NOMO-1 (cell line): ENCODE measurements around the gene ANKRD26.

Experiments
- DNase-seq, 2 experiments: peaks; one replicate each; lab custom pipeline; 2025; ENCODE audit not compliant: unreplicated experiment in 2 of 2; lab: John Stamatoyannopoulos, UW

Gene ANKRD26

DNA sequence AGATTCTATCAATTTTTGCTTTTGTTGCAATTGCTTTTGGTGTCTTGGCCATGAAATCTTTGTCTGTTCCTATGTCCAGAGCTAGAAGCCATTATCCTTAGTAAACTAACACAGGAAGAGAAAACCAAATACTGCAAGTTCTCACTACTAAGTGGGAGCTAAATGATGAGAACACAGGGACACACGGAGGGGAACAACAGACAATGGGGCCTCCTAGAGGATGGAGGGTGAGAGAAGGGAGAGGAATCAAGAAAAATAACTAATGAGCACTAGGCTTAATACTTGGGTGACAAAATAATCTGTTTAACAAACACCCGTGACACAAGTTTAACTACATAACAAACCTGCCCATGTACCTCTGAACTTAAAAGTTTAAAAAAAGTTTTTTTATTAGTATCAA, 78.2 kb downstream of the ANKRD26 start:
- DNase-seq, result no peak

DNA sequence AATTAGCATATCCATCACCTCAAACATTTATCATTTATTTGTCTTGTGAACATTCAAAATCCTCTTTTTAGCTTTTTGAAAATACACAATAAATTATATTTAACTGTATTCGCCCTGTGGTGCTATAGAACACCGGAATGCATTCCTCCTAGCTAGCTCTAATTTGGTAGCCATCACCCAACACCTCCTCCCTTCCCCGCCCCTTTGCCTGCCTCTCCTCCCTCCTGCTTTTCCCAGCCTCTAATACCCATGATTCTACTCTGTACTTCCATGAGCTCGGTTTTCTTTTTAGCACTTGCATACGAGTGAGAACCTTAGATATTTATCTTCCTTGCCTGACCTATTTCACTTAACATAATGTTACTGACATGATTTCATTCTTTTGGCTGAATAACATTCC, 80.1 kb downstream of the ANKRD26 start:
- no peak for DNase-seq

DNA sequence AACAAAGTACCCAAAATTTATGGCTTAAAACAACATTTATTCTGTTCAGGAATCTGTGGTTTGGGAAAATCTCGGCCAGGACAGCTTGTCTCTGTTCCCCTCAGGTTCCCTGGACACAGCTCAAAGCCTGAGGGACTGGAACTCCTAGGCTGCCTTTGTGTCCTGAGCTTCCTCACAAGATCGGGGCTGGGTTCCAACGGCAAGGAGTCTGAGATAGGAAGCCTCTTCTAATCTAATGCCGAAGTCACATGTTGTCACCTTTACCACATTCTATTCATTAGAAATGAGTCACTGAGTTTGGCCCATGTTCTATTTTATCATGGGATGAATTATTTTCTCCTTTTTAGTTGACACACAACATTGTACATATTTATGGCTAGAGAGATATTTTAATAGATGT, 80.5 kb downstream of the ANKRD26 start:
- DNase-seq, result no peak

DNA sequence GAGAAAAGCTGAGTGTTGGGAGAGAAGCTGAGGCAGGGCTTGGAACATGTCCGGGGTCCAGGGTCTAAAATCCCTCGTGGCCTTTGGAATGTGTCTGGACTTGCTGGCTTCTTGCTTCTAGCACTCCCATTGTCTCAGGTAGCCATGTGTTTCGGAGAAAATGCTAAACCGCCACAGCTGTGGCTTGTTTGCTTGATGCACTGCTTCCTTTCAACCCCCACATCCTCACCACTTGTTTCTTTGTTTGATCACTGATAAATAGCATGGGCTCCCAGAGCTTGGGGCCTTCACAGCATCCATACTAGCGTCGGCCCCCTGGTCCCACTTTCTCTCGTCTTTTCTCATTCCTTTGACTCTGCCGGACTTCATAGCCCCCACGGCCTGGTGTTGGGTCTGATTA, 102.7 kb downstream of the ANKRD26 start:
- DNase-seq, result no peak

DNA sequence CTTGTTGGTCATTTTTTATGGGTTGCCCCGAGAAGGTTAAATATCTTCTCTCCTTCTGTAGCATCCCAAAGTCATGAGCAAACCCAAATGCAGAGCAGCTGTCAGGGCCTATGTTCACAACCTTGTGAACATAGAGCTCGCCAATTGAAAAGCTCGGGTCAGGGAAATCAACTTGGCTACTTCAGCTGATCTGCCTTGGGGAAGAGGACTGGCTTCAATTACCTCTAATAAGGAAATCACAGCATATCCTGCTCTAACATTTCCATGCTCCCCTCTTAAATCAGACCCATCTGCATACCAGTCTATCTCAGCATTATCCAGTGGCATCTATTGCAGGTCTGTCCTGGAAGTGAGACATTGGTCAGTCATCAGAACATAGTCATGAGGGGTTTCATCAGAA, 105.6 kb downstream of the ANKRD26 start:
- no peak for DNase-seq

DNA sequence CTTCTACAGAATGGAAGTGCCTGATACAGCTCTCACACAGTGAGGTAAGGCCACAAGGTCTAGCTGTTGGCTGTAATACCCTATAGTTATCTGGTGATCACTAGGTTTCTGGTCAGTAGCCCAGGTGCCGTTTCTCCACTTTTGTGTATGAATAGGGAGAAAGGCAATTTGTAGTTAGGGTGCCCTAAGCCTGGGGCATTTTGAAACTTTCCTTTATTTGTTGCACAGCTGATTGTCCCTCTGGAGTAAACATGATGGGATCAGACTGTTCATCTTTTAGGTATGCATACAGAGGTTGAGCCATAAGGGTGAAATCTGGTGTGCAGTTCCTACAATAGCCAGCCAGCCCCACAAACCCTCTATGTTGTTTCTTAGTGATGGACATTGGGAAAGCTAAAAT, 112.4 kb downstream of the ANKRD26 start:
- no peak for DNase-seq

DNA sequence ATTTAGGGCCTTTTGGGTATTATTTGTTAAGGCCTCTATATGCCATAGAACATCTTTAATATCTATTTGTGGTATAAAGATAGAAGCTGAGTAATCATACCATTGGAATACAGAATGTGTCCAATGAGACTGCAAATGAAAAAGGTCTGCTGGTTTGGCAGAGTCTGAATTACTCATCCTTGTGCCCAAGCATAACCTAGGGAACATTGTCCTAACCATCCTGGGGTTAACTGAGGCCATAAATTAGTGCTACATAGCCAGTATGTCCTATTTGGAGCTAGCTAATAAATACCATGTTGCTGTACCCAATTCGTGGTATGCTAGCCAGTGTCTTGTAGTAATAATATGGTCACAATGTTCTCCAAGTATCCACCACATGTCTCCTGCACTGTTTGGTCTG, 117.1 kb downstream of the ANKRD26 start:
- no peak for DNase-seq

DNA sequence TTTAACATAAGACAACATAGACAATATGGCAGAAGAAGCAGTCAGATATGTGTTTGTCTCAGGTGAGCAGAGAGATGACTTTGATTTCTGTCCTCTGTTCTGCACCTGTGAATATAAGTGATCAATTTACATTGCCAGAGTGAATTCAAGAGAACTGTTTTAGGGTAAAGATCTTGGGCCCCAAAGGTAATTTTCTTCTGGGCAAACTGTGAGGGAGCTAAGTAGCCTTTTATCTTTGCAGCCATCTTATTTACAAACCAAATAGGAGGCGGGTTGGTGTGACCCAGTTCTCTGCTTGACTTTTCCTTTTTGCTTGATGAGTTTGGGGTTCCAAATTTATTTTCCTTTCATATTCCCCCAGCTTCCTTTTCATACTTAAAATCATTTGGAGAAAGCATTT, 118.2 kb downstream of the ANKRD26 start:
- no peak for DNase-seq

DNA sequence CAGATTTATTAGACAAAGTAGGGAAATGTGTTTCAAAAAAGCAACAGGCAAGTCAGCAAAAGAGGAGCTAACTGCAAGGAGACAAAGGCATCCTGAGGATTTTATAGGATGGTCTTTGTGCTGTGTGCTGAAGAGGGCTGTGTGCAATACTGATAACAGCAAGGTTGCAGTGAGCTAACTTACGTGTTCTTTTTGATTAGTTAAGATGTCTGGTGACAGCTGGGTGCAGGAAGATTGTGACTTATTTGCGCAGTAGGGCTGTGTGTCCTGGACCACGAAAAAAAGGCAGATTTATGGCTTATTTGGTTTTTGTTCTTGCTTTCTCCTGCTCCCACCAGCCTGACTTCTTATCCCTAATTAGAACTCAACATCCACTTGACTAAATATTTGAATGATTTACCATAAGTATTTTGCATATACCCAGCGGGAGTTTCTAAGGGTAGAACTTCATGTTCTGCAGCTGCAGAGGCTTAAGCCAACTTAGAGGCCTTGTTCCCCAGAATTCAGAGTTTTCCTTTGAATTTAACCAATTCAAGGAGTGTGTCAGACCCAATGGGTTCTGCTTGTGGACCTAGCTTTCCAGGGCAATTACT, 119.0 kb downstream of the ANKRD26 start:
- no peak for DNase-seq

DNA sequence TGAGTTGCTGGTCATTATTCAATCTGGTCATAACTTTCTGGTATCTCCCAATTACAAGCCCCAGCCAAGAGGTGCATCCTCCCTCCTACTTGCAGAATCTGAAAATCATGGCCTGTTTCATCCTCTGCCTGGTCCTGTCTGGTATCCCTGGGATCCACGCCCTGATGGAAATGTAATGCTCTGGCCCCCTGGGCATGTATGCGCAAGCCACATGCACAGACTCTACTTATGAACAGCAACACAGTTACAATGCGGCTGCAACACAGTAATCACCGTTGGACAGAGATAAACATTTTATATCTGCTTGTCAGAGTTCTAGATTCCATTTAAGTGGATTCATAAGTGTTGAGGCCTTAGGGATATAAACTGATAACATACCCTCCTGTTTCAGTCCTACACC, 121.8 kb downstream of the ANKRD26 start:
- no peak for DNase-seq

DNA sequence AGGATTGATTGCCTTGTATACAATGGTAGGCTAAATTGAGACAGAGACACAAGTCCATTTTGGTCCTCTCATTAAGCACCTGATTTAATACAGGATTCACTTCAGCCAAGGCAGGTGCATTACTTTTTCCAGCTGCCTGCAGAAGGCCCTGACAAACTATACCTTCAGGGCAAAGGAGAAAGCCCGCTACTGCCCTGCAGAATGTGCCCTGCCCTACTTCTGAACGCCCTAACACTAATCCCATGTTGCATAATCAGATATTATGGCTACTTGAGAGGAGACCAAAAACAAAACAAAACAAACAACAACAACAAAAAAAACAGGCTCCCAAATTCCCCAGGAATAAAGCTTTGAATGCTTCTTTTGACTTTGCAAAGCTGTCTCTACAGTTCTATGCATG, 122.7 kb downstream of the ANKRD26 start:
- DNase-seq, result no peak

DNA sequence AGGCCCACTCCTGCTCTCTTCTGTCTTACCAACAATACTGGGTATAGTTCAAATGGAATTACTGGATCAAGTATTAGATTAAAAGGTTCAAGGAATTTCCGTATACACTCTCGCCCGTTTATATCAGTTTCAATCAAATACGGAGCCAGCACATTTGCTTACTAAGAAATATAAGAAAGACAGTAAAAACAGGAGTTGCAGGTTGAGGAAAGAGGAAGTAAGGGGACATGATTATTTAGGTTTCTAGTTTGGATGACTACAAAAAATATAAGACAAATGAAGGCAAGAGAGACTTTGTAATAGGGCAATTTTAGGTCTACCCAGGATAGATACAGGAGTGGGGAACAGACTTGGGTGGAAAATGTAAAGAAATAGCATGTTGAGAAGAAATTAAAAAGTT, 129.6 kb downstream of the ANKRD26 start:
- DNase-seq, result no peak

DNA sequence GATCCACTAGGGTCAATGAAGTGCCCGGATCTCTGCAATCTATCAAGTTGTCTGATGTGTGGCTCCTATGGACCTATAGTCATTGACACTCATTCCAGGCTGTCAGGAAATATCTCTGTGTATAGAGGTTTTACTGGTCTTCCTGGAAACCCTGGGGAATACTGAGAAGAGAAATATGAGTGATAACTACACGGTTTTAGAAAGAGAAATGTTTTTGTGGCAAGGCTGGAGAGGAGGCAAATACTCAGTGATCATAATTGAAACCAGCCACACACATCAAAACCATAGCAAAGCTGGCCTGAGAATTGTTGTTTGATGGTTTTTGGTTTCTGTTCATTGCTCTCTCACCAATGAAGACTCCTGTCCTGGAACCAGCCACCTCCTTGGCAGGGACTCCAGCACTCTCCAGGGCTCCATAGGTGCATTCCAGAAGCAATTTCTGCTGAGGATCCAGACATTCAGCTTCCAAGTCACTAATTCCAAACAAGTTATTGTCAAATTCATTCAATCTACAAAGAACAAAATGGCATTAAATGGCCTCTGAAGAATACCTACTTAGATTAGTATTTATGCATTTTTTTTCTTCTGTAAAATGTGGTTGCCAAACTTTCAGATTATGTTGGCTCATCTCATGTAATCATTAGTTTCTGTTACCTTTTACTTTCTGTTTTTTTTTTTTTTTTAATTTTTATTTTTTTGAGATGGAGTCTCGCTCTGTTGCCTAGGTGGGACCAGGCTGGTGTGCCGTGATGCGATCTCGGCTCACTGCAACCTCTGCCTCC, 131.0 kb downstream of the ANKRD26 start:
- no peak for DNase-seq

DNA sequence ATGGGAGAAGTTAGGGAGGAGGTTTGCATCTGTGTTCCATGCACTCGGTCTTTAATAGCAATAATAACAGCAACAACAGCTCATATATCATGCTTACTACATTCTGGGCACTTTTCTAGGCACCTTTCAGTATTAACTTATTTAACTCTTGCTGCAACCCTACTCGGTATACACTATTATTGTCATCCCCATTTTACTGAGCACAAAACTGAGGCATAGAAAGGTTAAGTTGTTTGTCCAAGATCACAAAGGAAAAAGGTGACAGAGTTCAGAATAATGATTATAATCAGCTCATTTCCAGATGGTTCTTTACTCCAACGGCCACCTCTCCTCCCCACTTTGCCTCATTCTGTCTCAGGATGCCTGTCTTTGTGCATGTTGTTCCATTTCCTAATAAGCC, 137.5 kb downstream of the ANKRD26 start:
- no peak for DNase-seq

DNA sequence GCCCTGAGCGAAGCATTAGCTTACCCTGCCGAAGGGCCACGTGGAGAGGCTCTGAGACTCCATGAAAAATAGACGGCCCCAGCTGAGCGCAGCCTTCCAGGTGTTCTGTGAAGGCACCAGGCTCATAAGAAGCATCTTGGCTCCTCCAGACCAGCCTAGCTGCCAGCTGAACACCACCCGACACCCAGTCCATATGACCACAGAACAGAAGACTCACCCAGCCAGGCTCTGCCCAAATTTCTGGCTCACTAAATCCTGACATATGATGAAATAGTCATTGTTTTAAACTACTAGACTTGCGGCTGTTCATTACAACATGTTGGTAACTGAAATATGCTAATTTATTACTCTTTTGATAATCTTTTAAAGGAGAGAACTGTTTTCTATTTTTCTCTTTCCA, 140.0 kb downstream of the ANKRD26 start:
- no peak for DNase-seq

DNA sequence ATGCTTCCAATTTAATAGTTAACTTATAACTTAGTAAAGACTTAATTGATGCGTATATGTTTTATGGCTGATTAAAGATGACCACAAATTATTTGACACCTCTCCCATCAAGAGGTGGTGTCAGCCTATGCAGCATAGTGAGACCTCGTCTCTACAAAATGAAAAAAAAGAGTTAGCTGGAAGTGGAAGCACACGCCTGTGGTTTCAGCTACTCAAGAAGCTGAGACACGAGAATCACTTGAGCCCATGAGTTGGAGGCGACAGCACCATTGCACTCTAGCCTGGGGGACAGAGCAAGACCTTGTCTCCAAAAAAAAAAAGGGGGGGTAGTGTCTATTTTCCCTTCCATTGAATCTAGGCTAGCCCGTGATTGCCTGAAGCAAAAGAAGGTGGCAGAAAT, 140.5 kb downstream of the ANKRD26 start:
- no peak for DNase-seq
